ENCODE data around the gene SLC26A1.

SLC26A1 gene

GRCh38 chr4:1027915-1028238 is 34.7 kb upstream of the SLC26A1 start:
- no peak for DNase-seq

GRCh38 chr4:1027219-1027914 is 34.2 kb upstream of the SLC26A1 start:
- DNase-seq: no peak

- peak; percentile 47 for DNase-seq
These were observed 32.9 kb upstream of the SLC26A1 start for GRCh38 chr4:1026115-1026514.

- no peak for DNase-seq
These were observed 31.8 kb upstream of the SLC26A1 start for GRCh38 chr4:1024882-1025545.

- no peak for DNase-seq
These were observed 30.9 kb upstream of the SLC26A1 start for GRCh38 chr4:1023895-1024740.

- DNase-seq: no peak
These were observed 30.0 kb upstream of the SLC26A1 start for GRCh38 chr4:1023075-1023640.

GRCh38 chr4:1022739-1023066 is 29.5 kb upstream of the SLC26A1 start:
- DNase-seq: no peak

- no peak for DNase-seq
These were observed 29.0 kb upstream of the SLC26A1 start for GRCh38 chr4:1022051-1022738.

- no peak for DNase-seq
These were observed 28.3 kb upstream of the SLC26A1 start for GRCh38 chr4:1021386-1022050.

GRCh38 chr4:1019729-1020470 is 26.7 kb upstream of the SLC26A1 start:
- no peak for DNase-seq

- DNase-seq: no peak
These were observed 26.1 kb upstream of the SLC26A1 start for GRCh38 chr4:1019320-1019719.

GRCh38 chr4:1018147-1019020 is 25.2 kb upstream of the SLC26A1 start:
- DNase-seq: no peak

GRCh38 chr4:1017706-1018105 is 24.5 kb upstream of the SLC26A1 start:
- DNase-seq: no peak

- DNase-seq: no peak
These were observed 24.0 kb upstream of the SLC26A1 start for GRCh38 chr4:1017211-1017610.

GRCh38 chr4:1015746-1016145 is 22.5 kb upstream of the SLC26A1 start:
- no peak for DNase-seq

- no peak for DNase-seq
These were observed 22.0 kb upstream of the SLC26A1 start for GRCh38 chr4:1015179-1015578.

- DNase-seq: no peak
These were observed 21.3 kb upstream of the SLC26A1 start for GRCh38 chr4:1014291-1015167.

GRCh38 chr4:1013225-1014073 is 20.2 kb upstream of the SLC26A1 start:
- no peak for DNase-seq
